RWPE1 (cell line): ENCODE measurements around the gene MDGA2.
A peak's percentile ranks its signal among the peaks of the same experiment; 100 is the strongest.
"Not testable (repeated sequence)": the region's sequence is repeated elsewhere in the genome, so short reads cannot be mapped to it uniquely, and the experiment has no call there.

Source experiments
- CTCF ChIA-PET: fragments of 350-600 bp; sonication (Branson Sonifier 250); formaldehyde crosslinking; extraction: SDS; loops from one replicate; lab custom pipeline; 2021; lab: Yijun Ruan, JAX
- POLR2A ChIA-PET: fragments of 400-600 bp; formaldehyde crosslinking; extraction: SDS; loops from one replicate; lab custom pipeline; 2020; ENCODE audit warnings: antibody characterized with exemption; ENCODE audit not compliant: low non-redundant PET; lab: Yijun Ruan, JAX
- DNase-seq: peaks from one replicate; pipeline ENCODE4 v3.0.0; 2012; ENCODE audit warnings: low spot score
- H3K27ac ChIP-seq: fragments of 450-650 bp; 2 replicates; pipeline ENCODE4 v1.5.1; 2017
- CTCF ChIP-seq: fragments of 450-650 bp; conservative IDR thresholded peaks from 2 replicates; pipeline ENCODE4 v1.5.1; 2017; ENCODE audit warnings: low read depth, mild to moderate bottlenecking

The MDGA2 gene

GRCh38 chr14:47200740-47201139, 474.7 kb downstream of the MDGA2 start:
- ChIA-PET POLR2A (no interaction called here), CTCF (no interaction called here)
- no peak for TF ChIP-seq CTCF
- no peak overlapping the region for H3K27ac ChIP-seq
- DNase-seq: no peak

- DNase-seq: no peak
- POLR2A ChIA-PET: no interaction called here
- H3K27ac ChIP-seq: no peak overlapping the region
- CTCF ChIA-PET: no interaction called here
- no peak for TF ChIP-seq CTCF
These were observed 479.8 kb downstream of the MDGA2 start for GRCh38 chr14:47195582-47195981.

- TF ChIP-seq CTCF: no peak
- POLR2A ChIA-PET: no interaction called here
- no peak overlapping the region for H3K27ac ChIP-seq
- CTCF ChIA-PET: no interaction called here
- DNase-seq: peak; percentile 4
These were observed 481.4 kb downstream of the MDGA2 start for GRCh38 chr14:47194055-47194454.

GRCh38 chr14:47192203-47192602, 483.2 kb downstream of the MDGA2 start:
- POLR2A ChIA-PET, H3K27ac ChIP-seq, DNase-seq: not testable (repeated sequence)
- CTCF ChIA-PET: interaction anchor here (0.8 kb wide), 1 partner anchor 37 kb away, joined by 3 read pairs; no protein-coding TSS in a partner anchor

GRCh38 chr14:47191700-47192099, 483.7 kb downstream of the MDGA2 start:
- H3K27ac ChIP-seq: no peak overlapping the region
- ChIA-PET POLR2A (no interaction called here), CTCF (no interaction called here)
- TF ChIP-seq CTCF: no peak
- DNase-seq: no peak

GRCh38 chr14:47189911-47190484, 485.4 kb downstream of the MDGA2 start:
- POLR2A ChIA-PET: no interaction called here
- H3K27ac ChIP-seq: no peak overlapping the region
- CTCF ChIA-PET: interaction anchor here (0.6 kb wide), 1 partner anchor 12 kb away, joined by 4 read pairs; no protein-coding TSS in a partner anchor
- TF ChIP-seq CTCF: no peak
- no peak for DNase-seq

- no peak for DNase-seq
- ChIA-PET POLR2A (no interaction called here), CTCF (no interaction called here)
- no peak for TF ChIP-seq CTCF
- no peak overlapping the region for H3K27ac ChIP-seq
These were observed 488.9 kb downstream of the MDGA2 start for GRCh38 chr14:47186486-47186885.
